ENCODE measurements around the gene SKIDA1. TPM values are rescaled to one million over a fixed set of nuclear protein-coding genes. Genes with fewer than 3 reads are reported as not detected.

SKIDA1 gene
- total and polyA plus RNA-seq, 2 of the 4 experiments (the other 2 are of a cell fraction), result 0.36 to 0.72 TPM

DNA sequence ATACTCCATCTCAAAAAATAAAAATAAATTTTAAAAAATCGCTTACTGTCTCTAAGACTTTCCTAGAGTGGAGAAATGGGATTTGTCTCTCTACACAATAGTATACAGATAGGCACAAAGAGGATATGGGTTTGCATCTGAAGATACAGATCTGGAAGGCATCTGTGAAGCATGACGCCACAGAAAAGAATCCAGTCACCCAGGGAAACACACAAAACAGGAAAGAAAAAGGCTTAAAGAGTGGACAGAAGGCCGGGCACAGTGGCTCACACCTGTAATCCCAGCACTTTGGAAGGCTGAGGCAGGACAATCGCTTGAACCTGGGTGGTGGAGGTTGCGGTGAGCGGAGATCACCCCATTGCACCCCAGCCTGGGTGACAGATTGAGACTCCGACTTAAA lies 61.3 kb downstream of the SKIDA1 start:
- DNase-seq, result no peak
- H3K4ac ChIP-seq (ENCODE audit: low read depth, low read length), result no peak overlapping the region
- no peaks in the 10 kb centered on the region for H3K27me3 ChIP-seq (ENCODE audit: control insufficient read depth, insufficient read depth, low read length)
- no peak overlapping the region for H2BK120ac ChIP-seq (ENCODE audit: low read depth, low read length)
- no peak overlapping the region for H3K27ac ChIP-seq (ENCODE audit: insufficient read depth, low read length)
- no peak overlapping the region for H3K56ac ChIP-seq (ENCODE audit: extremely low read depth, insufficient read depth, low read length)
- H2AK5ac ChIP-seq (ENCODE audit: low read depth, low read length), result no peak overlapping the region
- ChIA-PET CTCF (no interaction called here), POLR2A (ENCODE audit: unreplicated experiment) (no interaction called here)
- no peaks in the 10 kb centered on the region for H3K9me1 ChIP-seq (ENCODE audit: insufficient read depth, low read length)
- H3K14ac ChIP-seq (replicated peaks; ENCODE audit: low read depth, low read length), result no peak overlapping the region
- H4K8ac ChIP-seq (ENCODE audit: low read depth in 2 of 2, low read length in 2 of 2), result no peak overlapping the region
- no TSS peak for BruUV-seq (replicated peaks)
- no peaks in the 10 kb centered on the region for H3K79me1 ChIP-seq (ENCODE audit: low read depth in 1 of 2, low read length in 2 of 2)
- H2BK5ac ChIP-seq (ENCODE audit: low read depth, low read length, poor library complexity, severe bottlenecking), result no peak overlapping the region
- TF ChIP-seq, protein P1, sequence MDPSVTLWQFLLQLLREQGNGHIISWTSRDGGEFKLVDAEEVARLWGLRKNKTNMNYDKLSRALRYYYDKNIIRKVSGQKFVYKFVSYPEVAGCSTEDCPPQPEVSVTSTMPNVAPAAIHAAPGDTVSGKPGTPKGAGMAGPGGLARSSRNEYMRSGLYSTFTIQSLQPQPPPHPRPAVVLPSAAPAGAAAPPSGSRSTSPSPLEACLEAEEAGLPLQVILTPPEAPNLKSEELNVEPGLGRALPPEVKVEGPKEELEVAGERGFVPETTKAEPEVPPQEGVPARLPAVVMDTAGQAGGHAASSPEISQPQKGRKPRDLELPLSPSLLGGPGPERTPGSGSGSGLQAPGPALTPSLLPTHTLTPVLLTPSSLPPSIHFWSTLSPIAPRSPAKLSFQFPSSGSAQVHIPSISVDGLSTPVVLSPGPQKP (IDR thresholded peaks at IDR 0.05; ENCODE audit: borderline replicate concordance, low read depth, low read length), result no peak
- TF ChIP-seq, protein P2, sequence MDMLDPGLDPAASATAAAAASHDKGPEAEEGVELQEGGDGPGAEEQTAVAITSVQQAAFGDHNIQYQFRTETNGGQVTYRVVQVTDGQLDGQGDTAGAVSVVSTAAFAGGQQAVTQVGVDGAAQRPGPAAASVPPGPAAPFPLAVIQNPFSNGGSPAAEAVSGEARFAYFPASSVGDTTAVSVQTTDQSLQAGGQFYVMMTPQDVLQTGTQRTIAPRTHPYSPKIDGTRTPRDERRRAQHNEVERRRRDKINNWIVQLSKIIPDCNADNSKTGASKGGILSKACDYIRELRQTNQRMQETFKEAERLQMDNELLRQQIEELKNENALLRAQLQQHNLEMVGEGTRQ (IDR thresholded peaks at IDR 0.05; ENCODE audit: low read depth, low read length), result no peak
- TF ChIP-seq, protein P3, sequence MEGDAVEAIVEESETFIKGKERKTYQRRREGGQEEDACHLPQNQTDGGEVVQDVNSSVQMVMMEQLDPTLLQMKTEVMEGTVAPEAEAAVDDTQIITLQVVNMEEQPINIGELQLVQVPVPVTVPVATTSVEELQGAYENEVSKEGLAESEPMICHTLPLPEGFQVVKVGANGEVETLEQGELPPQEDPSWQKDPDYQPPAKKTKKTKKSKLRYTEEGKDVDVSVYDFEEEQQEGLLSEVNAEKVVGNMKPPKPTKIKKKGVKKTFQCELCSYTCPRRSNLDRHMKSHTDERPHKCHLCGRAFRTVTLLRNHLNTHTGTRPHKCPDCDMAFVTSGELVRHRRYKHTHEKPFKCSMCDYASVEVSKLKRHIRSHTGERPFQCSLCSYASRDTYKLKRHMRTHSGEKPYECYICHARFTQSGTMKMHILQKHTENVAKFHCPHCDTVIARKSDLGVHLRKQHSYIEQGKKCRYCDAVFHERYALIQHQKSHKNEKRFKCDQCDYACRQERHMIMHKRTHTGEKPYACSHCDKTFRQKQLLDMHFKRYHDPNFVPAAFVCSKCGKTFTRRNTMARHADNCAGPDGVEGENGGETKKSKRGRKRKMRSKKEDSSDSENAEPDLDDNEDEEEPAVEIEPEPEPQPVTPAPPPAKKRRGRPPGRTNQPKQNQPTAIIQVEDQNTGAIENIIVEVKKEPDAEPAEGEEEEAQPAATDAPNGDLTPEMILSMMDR (conservative IDR thresholded peaks at IDR 0.05; ENCODE audit: low read depth, low read length), result no peak
- TF ChIP-seq RAD21 (IDR thresholded peaks at IDR 0.05; ENCODE audit: low read length) (no peak), RCOR1 (IDR thresholded peaks at IDR 0.05; ENCODE audit: insufficient replicate concordance, low read length) (no peak), POLR2A (IDR thresholded peaks at IDR 0.05; ENCODE audit: low read depth, low read length) (no peak), MAFK (IDR thresholded peaks at IDR 0.05; ENCODE audit: low read depth, low read length) (no peak), FOS (IDR thresholded peaks at IDR 0.05; ENCODE audit: low read depth, low read length) (no peak), RFX5 (IDR thresholded peaks at IDR 0.05; ENCODE audit: low read depth, low read length) (no peak), SMC3 (IDR thresholded peaks at IDR 0.05; ENCODE audit: low read depth, low read length) (no peak), BHLHE40 (IDR thresholded peaks at IDR 0.05; ENCODE audit: low read depth, low read length) (no peak), MXI1 (IDR thresholded peaks at IDR 0.05; ENCODE audit: borderline replicate concordance, low read depth, low read length) (no peak), CEBPB (IDR thresholded peaks at IDR 0.05; ENCODE audit: low read depth, low read length) (no peak), MAZ (IDR thresholded peaks at IDR 0.05; ENCODE audit: borderline replicate concordance, low read depth, low read length) (no peak), CHD1 (IDR thresholded peaks at IDR 0.05; ENCODE audit: low read depth, low read length) (no peak)
- ATAC-seq (ENCODE audit: low read depth), result no peak
- no peaks in the 10 kb centered on the region for H3K36me3 ChIP-seq (ENCODE audit: control insufficient read depth, insufficient read depth, low read length)
- no peak overlapping the region for H3K4me3 ChIP-seq (ENCODE audit: insufficient read depth, low read depth, low read length)
- no peak overlapping the region for H2BK15ac ChIP-seq (ENCODE audit: low read depth, low read length)
- H3K18ac ChIP-seq (ENCODE audit: low read depth, low read length), result no peak overlapping the region
- H4K20me1 ChIP-seq (ENCODE audit: insufficient read depth, low read length), result no peaks in the 10 kb centered on the region
- intact Hi-C loops (cut with micrococcal nuclease) (no loop called here), dilution Hi-C loops (cut with HindIII; ENCODE audit: low sequenced_read_pairs, unreplicated experiment) (no loop called here), in situ Hi-C loops (cut with MboI; ENCODE audit: low sequenced_read_pairs) (no loop called here)
- H3K23ac ChIP-seq (ENCODE audit: low read depth, low read length), result no peak overlapping the region
- no peak overlapping the region for H2AFZ ChIP-seq (replicated peaks; ENCODE audit: low read length, poor library complexity)
- no peak overlapping the region for H2BK20ac ChIP-seq (ENCODE audit: low read depth, low read length)
- H3K4me1 ChIP-seq (ENCODE audit: control insufficient read depth, insufficient read depth, low read length), result no peaks in the 10 kb centered on the region
- H4K5ac ChIP-seq (ENCODE audit: low read depth, low read length), result no peak overlapping the region
- no peak overlapping the region for H4K91ac ChIP-seq (ENCODE audit: insufficient read depth, low read depth, low read length)
- WGBS, 2 experiments (ENCODE audit: extremely low coverage in 2 of 2, insufficient read length in 1 of 2), result no CpG with 5 or more reads among the region's 7 CpGs
- H3K9ac ChIP-seq (ENCODE audit: low read depth, low read length), result no peak overlapping the region
- no peak overlapping the region for H2AK9ac ChIP-seq (replicated peaks; ENCODE audit: low read depth, low read length, poor library complexity)
- no peak overlapping the region for H3K4me2 ChIP-seq (ENCODE audit: low read depth, low read length)
- H3K9me3 ChIP-seq (ENCODE audit: control insufficient read depth, insufficient read depth, low read length), result no peaks in the 10 kb centered on the region
